ENCODE measurements around the gene STK33. TPM values are rescaled to one million over a fixed set of nuclear protein-coding genes. Genes with fewer than 3 reads are reported as not detected.

Gene STK33
- total and polyA plus RNA-seq, 5 experiments from 2014 or later = 0.74 to 2.3 (median 1.3) TPM

GRCh38 chr11:8596504-8597046, 2.5 kb upstream of the STK33 start:
- Mint-ChIP-seq H3K4me1 (peaks cover 5 to 11% (median 9%) of the 10 kb centered on the region in 4 donors), H3K36me3 (no peaks in the 10 kb centered on the region), H3K4me3 (no peak overlapping the region), H3K9me3 (no peaks in the 10 kb centered on the region), H3K27ac (peak overlapping the region in 1 of 10 donors; percentile 7), H3K27me3 (peaks cover 14 to 50% (median 35%) of the 10 kb centered on the region in 5 donors)
- ATAC-seq (no peak), DNase-seq (no peak)
- POLR2A ChIA-PET = no interaction called here

GRCh38 chr11:8593455-8593854, 573 bp downstream of the STK33 start:
- DNase-seq (no peak), ATAC-seq (peak; percentile 45 to 68)
- POLR2A ChIA-PET = interaction anchor here (2.2 kb wide), 1 partner anchor 89 kb away, joined by 6 read pairs; the partner anchor contains the start of genes RPL27A and TRIM66
- Mint-ChIP-seq H3K4me3 (peak overlapping the region; percentile 73 to 89 (median 82)), H3K27me3 (peaks cover 15 to 48% (median 31%) of the 10 kb centered on the region in 5 donors), H3K27ac (peak overlapping the region in 1 of 10 donors; percentile 24), H3K36me3 (no peaks in the 10 kb centered on the region), H3K4me1 (peaks cover 5 to 11% (median 9%) of the 10 kb centered on the region in 4 donors), H3K9me3 (no peaks in the 10 kb centered on the region)

- no peak overlapping the region for H3K27ac Mint-ChIP-seq
- ATAC-seq = no peak
These were observed 6.1 kb downstream of the STK33 start for GRCh38 chr11:8587915-8588314.

GRCh38 chr11:8586805-8587204, 7.2 kb downstream of the STK33 start:
- Mint-ChIP-seq H3K9me3 (peaks cover 0 to 8% (median 3%) of the 10 kb centered on the region in 9 donors), H3K4me1 (no peaks in the 10 kb centered on the region), H3K4me3 (no peak overlapping the region), H3K27me3 (peaks cover 3 to 10% (median 9%) of the 10 kb centered on the region in 5 donors), H3K27ac (no peak overlapping the region), H3K36me3 (peaks cover 0 to 4% (median 0%) of the 10 kb centered on the region in 3 donors)
- DNase-seq (no peak), ATAC-seq (no peak)
- POLR2A ChIA-PET = no interaction called here

More at GRCh38 chr11:8587915-8588314, 6.1 kb downstream of the STK33 start:
- POLR2A ChIA-PET = no interaction called here
- DNase-seq = no peak
- Mint-ChIP-seq H3K36me3 (peaks cover 0 to 4% (median 0%) of the 10 kb centered on the region in 3 donors), H3K9me3 (peaks cover 0 to 8% (median 3%) of the 10 kb centered on the region in 9 donors), H3K27me3 (peaks cover 6 to 18% (median 12%) of the 10 kb centered on the region in 5 donors), H3K4me1 (peaks cover 0 to 3% (median under 1%) of the 10 kb centered on the region in 4 donors), H3K4me3 (no peak overlapping the region)

GRCh38 chr11:8586184-8586583, 7.8 kb downstream of the STK33 start:
- no peak for ATAC-seq
- Mint-ChIP-seq H3K9me3 (peaks cover 0 to 8% (median 3%) of the 10 kb centered on the region in 9 donors), H3K36me3 (peaks cover 0 to 4% (median 0%) of the 10 kb centered on the region in 3 donors), H3K4me1 (no peaks in the 10 kb centered on the region), H3K27me3 (peaks cover 3 to 10% (median 7%) of the 10 kb centered on the region in 5 donors), H3K4me3 (no peak overlapping the region), H3K27ac (no peak overlapping the region)
- DNase-seq = no peak
- POLR2A ChIA-PET = no interaction called here

GRCh38 chr11:8584511-8584910, 9.5 kb downstream of the STK33 start:
- peaks cover 0 to 11% (median 0%) of the 10 kb centered on the region in 3 donors for H3K36me3 Mint-ChIP-seq
- POLR2A ChIA-PET = no interaction called here

GRCh38 chr11:8584082-8584481, 9.9 kb downstream of the STK33 start:
- Mint-ChIP-seq H3K4me1 (no peaks in the 10 kb centered on the region), H3K4me3 (no peak overlapping the region), H3K27ac (no peak overlapping the region), H3K9me3 (peaks cover 0 to 20% (median 8%) of the 10 kb centered on the region in 9 donors), H3K27me3 (peaks cover 3 to 18% (median 10%) of the 10 kb centered on the region in 5 donors), H3K36me3 (peaks cover 0 to 11% (median 0%) of the 10 kb centered on the region in 3 donors)
- no peak for ATAC-seq
- POLR2A ChIA-PET = no interaction called here
- no peak for DNase-seq

More at GRCh38 chr11:8584511-8584910, 9.5 kb downstream of the STK33 start:
- DNase-seq = no peak
- Mint-ChIP-seq H3K9me3 (peaks cover 0 to 20% (median 7%) of the 10 kb centered on the region in 9 donors), H3K27me3 (peaks cover 3 to 18% (median 10%) of the 10 kb centered on the region in 5 donors), H3K4me3 (no peak overlapping the region), H3K27ac (no peak overlapping the region), H3K4me1 (no peaks in the 10 kb centered on the region)
- ATAC-seq = no peak

GRCh38 chr11:8581300-8581699, 12.7 kb downstream of the STK33 start:
- Mint-ChIP-seq H3K9me3 (peaks cover 0 to 21% (median 7%) of the 10 kb centered on the region in 9 donors), H3K4me3 (no peak overlapping the region), H3K27ac (no peak overlapping the region), H3K4me1 (no peaks in the 10 kb centered on the region), H3K27me3 (peaks cover 2 to 12% (median 7%) of the 10 kb centered on the region in 5 donors), H3K36me3 (peaks cover 0 to 13% (median 0%) of the 10 kb centered on the region in 3 donors)
- DNase-seq = no peak
- no peak for ATAC-seq
- POLR2A ChIA-PET = no interaction called here

- peaks cover 0 to 11% (median 0%) of the 10 kb centered on the region in 3 donors for H3K36me3 Mint-ChIP-seq
- H3K27ac Mint-ChIP-seq = no peak overlapping the region
- H3K9me3 Mint-ChIP-seq = peaks cover 0 to 21% (median 7%) of the 10 kb centered on the region in 9 donors
- no peaks in the 10 kb centered on the region for H3K4me1 Mint-ChIP-seq
- ATAC-seq = no peak
- POLR2A ChIA-PET = no interaction called here
- no peak for DNase-seq
- peaks cover 0 to 11% (median 3%) of the 10 kb centered on the region in 5 donors for H3K27me3 Mint-ChIP-seq
- H3K4me3 Mint-ChIP-seq = no peak overlapping the region
These were observed 16.0 kb downstream of the STK33 start for GRCh38 chr11:8577791-8578581.

- H3K4me1 Mint-ChIP-seq = no peaks in the 10 kb centered on the region
- peaks cover 0 to 12% (median 4%) of the 10 kb centered on the region in 9 donors for H3K9me3 Mint-ChIP-seq
- H3K4me3 Mint-ChIP-seq = no peak overlapping the region
- peaks cover 0 to 3% (median 2%) of the 10 kb centered on the region in 5 donors for H3K27me3 Mint-ChIP-seq
- no peak overlapping the region for H3K27ac Mint-ChIP-seq
- peaks cover 0 to 7% (median 0%) of the 10 kb centered on the region in 3 donors for H3K36me3 Mint-ChIP-seq
- POLR2A ChIA-PET = no interaction called here
- DNase-seq (no peak), ATAC-seq (no peak)
These were observed 19.2 kb downstream of the STK33 start for GRCh38 chr11:8574798-8575197.

GRCh38 chr11:8573777-8574176, 20.3 kb downstream of the STK33 start:
- ATAC-seq = no peak
- H3K36me3 Mint-ChIP-seq = peaks cover 0 to 4% (median 0%) of the 10 kb centered on the region in 3 donors
- H3K9me3 Mint-ChIP-seq = peaks cover 0 to 9% (median 3%) of the 10 kb centered on the region in 9 donors
- no peak for DNase-seq
- H3K4me3 Mint-ChIP-seq = no peak overlapping the region
- POLR2A ChIA-PET = no interaction called here
- H3K4me1 Mint-ChIP-seq = no peaks in the 10 kb centered on the region
- no peak overlapping the region for H3K27ac Mint-ChIP-seq
- H3K27me3 Mint-ChIP-seq = peaks cover 0 to 3% (median 0%) of the 10 kb centered on the region in 5 donors

GRCh38 chr11:8567602-8568198, 26.3 kb downstream of the STK33 start:
- Mint-ChIP-seq H3K36me3 (no peaks in the 10 kb centered on the region), H3K27me3 (peaks cover 0 to 9% (median 4%) of the 10 kb centered on the region in 5 donors), H3K4me1 (no peaks in the 10 kb centered on the region), H3K9me3 (no peaks in the 10 kb centered on the region), H3K4me3 (no peak overlapping the region), H3K27ac (no peak overlapping the region)
- no peak for ATAC-seq
- DNase-seq = no peak
- POLR2A ChIA-PET = no interaction called here

Measured in naive thymus-derived CD8-positive, alpha-beta T cell (primary cell).